Brain pericyte (primary cell): ENCODE measurements around the gene CAMKK1.
"Not testable (repeated sequence)": the region's sequence is repeated elsewhere in the genome, so short reads cannot be mapped to it uniquely, and the experiment has no call there.

Experiments used
- DNase-seq: peaks from one replicate; pipeline ENCODE4 v3.0.0-alpha.2; 2012; ENCODE audit warnings: low read depth, low spot score

Gene CAMKK1

DNA sequence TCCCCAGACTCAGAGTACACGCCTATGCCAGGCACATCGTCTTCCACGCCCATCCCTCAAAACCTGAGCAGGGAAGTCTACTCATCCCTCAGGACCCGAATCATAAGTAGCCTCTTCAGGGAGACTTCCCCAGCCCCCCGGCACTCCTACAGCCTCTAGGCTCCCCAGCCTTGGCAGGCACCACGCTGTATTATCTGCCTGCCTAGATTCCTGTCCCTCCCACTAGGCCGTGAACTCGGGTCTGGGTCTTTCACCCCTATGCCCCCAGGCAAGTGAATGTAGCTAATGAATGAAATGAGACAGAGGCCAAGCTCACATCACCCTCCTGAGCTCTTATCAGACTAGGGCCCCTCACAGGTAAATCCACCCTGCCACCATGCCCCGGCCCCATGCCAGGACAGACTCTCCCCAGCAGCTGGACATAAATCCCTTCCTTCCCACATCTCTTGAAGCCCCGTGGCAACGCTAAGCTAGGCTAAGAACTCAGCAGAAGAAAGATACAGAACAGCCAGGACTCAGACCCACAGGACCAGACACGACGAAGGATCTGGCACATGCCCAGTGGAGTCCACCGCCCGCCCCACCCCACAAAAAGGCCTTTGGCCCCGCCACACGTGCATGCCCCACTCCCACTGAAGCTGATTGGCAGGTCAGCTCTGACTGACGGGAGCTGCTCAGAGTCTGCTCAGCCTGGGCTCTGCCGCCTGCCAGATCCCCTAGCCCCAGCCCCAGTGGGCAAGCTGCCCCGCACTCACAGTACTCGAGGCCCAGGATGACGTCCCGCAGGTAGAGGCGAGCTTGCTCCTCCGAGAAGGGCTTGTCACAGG is 13.0 kb downstream of the CAMKK1 start:
- no peak for DNase-seq

DNA sequence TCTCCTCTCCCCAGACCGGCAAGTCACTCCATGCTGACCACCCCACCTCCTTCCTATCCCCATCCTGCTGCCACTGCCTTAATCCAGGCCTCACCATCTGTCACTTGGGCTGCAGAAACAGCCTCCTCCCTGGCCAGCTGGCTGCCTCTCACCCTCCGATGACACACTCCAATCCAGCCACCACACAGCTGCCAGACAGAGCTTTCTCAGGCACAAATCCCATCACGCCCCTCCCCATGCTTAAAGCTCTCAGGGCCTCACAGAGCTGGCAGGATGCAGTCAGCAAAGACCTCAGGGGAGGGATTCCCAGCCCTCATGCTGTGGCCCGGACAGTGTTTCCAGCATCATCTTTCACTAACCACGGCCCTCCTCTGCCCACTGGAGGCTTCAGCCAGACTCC is 13.7 kb downstream of the CAMKK1 start:
- DNase-seq = peak; percentile 71

DNA sequence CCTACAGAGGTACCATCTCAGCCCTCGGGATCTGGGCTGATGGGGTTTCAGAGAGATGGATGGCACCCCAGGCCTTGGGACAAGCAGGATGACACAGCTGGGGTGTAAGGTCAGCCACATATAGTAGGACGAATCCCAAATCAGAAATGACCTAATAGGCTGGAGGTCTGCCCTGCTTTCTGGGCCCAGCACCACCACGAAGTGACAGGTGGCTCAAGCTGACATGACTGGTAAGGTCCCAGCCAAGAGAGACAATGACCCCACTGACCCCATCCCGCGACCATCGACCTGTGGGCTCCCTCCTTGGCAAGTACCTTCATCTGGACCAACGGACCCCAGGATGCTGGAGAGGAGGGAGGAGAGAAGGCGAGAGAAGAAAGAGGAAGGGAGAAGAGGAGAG is 15.6 kb downstream of the CAMKK1 start:
- no peak for DNase-seq

DNA sequence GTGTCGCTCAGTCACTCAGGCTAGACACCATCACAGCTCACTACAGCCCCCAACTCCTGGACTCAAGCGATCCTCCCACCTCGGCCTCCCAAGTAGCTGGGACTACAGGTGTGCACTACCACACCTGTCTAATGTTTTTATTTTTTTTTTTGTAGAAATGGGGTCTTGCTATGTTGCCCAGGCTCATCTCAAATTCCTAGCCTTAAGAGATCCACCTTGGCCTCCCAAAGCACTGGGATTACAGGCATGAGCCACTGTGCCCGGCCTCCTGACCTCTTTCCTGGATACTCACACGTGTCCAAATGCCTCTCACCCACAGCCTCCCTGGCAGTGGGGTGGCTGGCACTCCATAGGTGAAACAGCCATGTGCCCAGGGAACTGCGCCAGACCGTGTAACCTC is 17.5 kb downstream of the CAMKK1 start:
- no peak for DNase-seq

DNA sequence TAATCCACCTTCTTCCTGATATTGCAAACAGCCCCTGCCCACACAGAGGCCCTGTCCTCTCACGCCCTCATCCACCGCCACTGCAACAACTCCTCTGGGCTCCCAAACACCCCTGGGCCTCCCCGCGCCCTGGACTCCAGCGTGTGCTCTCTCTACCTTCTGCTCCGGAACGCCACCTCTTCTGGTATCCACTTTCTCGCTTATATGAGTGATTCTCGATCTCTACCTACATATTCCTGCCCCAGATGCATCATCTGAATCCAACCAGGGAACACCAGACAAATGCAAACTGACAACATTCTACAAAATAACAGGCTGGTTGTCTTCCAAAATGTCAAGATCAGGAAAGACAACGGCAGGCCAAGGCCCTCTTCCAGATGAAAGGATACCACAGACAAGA is 19.0 kb downstream of the CAMKK1 start:
- no peak for DNase-seq

DNA sequence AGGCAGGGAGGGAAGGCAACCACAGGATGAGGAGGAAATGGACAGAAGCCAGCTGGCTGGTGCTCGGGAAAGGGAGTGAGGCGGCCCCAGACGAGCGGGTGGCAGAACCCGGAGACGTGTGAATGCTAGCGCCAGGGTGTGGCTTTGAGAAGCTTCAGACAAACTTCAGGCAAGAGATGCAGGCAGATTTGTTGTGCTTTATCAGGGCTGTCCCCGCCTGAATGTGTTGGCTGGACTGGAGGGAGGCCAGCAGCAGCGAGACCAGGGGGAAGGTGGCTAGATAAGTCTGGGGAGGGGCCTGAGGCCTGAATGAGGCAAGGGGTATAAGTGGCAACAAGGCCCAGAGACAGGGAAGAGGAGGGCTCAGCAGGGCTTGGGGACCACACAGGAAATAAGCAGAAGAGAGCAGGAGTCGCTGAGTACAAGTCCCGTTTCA is 22.0 kb downstream of the CAMKK1 start:
- no peak for DNase-seq

DNA sequence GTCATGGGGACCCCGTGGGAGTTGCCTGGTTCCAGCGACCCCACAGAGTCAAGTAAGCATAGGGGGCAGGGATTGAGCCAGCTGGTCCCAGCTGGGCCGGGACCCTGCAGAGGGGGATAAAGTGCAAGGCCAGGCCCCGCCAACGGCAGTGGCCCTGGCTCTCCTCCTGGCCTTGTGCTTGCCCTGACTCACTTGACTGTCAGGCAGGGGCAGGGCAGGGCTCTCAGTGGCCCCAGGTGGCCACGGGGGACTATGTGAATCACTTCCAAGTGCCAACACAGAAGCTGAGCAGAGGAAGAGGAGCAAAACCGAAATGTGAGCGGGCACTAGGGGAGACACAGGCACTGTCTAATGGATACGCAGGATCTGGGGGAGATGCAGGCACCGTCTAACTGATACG is 25.2 kb downstream of the CAMKK1 start:
- DNase-seq = no peak

DNA sequence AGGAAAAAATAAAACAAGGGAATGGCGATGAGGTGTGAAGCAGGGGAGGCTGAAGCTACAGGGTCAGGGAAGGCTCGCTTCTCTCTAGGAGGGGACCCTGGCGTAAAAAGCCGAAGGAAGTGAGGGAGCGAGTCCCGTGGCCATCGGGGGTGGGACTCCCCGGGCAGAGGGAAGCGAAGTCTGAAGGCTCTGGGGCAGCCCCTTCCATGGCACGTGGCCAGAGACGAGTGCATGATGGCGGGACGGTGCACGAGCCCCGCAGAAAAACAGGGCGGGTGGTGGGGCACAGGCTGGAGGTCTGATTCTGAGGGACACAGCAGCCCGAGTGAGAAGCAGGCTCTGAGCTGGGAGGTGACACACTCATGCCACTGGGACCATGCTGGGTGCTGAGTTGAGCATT is 25.7 kb downstream of the CAMKK1 start:
- no peak for DNase-seq

DNA sequence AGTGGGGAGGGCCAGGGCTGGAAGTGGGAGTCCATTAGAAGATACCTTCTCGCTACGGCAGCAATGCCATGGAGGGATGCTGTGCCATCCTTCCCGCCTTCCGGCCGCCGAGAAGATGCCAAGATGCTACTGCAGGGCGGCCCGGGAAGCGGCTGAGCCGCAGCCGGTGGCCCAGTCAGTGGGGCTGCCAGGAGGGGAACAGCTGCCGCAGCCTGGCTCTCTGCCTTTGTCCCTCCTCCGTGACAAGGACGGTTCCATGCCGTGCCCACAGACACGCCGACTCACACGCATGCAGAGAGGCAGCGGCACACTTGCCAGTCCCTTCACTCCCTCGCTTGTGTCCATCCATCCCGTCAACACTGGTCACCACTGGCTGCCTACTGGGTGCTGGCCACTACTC is 26.6 kb downstream of the CAMKK1 start:
- no peak for DNase-seq

DNA sequence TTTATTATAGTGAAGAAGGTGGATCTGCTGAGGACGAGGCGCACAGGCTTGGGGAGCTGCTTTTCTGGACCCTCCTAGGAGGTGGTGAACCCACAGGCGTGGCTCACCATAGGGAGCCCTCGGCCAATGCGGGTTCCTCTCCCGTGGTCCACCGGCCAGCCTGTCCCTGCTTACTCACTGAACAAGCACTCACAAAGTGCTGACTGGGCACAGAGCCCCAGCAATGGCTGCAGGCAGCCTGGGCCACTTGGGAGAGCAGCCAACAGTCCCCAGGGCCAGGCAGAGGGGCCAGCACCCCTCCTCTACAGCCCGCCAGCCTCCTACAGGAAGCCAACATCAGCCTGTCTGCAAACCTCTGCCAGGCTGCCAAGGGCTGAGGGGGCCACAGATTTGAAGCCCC is 27.7 kb downstream of the CAMKK1 start:
- DNase-seq = no peak

DNA sequence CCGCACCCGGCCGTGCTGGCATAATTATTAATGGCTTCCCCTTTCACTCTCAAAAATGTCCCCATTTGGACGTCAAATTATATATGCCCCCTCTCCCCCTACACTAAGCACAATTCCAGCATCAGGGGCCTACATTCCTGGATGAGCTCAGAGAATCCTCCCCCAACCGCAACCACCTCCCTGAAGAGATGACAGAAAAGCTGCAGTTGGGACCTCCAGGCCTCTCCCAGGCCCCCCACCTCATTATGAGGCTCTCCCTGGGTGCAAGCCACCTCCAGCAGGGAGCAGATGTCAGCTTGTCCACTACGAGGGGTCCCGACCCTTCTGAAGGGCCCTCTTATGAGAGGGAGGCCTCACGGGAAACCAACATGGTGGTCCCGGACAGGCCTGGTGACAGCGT is 28.3 kb downstream of the CAMKK1 start:
- DNase-seq = no peak

DNA sequence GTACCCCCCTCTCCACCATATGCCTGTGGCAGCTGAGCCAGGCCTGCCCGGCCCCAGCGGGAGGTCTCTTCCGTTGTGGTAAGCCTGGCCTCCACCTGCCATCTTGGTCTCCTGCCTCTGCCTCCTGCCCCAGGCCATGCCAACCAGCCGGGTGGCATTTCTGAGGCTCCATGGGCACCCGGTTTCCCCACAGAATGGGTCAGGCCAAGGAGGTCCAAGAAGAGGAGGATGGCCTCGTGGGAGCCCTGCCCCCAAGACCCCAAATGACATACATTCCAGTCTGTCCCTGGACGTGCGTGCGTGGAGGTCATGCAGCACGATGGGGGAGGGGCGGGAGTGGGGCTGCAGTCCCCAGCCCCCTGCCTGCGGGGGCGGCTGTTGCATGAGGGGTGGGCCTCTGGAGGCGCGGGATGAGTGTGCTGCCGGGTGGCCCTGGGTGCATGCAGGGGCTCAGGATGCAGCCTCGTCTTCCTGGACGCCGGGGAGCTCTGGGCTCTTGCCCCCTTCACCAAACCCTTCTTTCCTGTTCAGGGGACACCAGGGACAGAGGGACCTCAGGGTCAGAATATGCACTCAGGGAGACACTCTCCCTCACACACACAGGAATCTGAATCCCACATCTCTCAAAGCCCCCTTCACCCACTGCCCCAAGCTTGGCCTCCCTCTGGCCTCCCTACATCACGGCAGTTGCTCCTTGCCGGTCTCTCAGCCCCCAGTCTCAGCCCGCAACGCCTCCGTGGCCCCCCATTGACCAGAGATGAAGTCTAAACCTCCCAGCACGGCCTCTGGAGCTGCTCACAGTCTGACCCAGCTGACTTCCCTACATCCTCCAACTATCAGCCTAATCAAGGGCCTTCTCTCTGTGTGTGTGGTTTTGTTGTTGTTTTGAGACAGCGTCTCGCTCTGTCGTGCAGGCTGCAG is 30.8 kb downstream of the CAMKK1 start:
- DNase-seq = no peak

DNA sequence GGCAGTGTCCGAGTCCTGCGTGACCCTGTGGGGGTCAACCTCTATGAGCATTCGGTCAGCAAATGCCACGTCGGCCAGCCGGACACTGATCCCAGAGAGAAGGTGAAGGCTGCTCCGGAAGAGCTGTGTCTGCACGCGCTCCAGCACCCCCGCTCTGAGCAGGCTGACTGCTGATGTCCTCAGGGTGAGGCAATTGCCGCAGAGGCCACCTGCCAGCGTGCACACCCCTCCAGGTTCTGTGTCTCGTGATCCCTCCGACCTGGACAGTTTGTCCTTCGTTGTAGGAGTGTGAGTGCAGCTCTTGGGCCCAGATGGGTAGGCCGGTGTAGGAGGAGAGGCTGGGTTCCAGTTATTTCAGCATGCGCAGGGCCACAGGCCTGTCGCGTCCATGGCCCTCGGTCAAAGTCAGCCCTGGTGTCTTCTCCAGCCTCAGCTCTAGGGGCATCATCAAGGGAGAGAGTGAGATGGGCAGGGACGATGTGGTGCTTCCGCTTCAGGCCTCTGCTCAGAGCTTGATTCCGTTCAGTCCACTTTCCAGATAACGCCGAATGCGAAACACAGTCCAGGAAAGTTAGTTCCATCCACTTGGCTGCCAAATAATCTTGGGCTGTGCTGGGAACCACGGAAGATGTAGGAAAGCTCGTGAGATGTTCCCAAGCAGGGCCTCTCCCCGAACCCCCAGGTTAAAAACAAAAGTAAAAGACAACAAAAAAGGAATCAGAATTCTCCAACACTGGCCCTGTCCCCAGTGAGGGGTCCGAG is 31.7 kb downstream of the CAMKK1 start:
- no peak for DNase-seq

DNA sequence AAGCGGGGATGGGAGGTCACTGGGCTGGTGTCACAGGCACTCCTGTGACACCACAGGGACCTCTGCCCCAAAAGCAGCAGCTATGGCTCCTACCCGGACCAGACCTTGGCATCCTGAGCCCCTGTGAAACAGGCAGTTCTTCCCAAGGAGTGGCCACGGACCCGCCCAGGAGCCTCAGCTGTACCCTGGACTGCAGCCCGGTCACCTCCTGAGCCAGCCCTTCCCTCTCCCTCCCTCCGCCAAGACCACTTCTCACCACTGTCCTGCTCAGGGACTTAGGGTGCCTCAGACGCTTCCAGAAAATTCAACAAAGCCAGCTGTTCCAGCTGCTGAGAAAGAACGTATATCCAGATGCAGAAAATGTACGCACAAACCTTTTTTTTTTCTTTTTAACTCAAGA is 32.9 kb downstream of the CAMKK1 start:
- DNase-seq = no peak

DNA sequence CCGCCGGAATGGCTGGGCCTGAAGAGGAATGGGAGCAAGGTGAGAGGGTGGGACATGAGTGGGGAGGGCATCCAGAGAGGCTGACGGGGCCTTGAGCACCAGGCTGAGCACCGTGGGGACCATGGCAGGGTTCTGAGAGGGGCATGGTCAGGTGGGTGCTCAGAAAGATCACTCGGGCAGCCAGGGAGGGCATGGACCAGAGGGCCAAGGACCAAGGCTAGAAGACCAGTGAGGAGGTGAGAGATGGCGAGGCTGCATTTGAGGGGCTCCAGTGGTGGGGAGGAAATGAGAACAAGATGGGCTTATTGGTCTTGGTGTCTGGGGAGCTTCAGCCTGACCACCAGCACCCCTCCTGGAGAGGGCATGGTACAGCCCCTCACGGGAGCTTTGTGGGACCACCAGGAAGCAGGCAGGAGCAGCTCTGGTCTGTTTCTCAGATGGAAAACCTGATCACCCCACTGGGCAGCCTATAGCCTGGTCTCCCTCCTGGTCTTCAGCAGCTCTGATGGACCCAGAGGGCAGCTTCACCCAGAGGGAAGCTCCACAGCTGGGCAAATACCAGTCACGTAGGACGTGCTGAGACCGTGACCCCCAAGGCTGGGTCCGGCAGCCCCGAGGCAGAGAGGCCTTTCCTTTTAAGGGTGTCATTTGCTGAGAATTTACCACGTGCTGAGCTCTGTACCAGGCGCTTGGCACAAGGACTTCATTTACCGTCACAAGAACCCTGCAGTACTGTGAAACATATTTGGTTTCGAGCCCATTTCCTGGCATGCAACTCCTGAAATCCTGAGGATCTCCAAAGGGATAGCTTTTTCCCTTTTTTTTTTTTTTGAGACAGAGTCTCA is 35.4 kb downstream of the CAMKK1 start:
- DNase-seq = no peak

DNA sequence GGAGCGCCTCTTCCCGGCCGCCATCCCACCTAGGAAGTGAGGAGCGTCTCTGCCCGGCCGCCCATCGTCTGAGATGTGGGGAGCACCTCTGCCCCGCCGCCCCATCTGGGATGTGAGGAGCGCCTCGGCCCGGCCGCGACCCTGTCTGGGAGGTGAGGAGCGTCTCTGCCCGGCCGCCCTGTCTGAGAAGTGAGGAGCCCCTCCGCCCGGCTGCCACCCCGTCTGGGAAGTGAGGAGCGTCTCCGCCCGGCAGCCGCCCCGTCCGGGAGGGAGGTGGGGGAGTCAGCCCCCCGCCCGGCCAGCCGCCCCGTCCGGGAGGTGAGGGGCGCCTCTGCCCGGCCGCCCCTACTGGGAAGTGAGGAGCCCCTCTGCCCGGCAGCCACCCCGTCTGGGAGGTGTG is 38.6 kb downstream of the CAMKK1 start:
- not testable (repeated sequence) for DNase-seq

DNA sequence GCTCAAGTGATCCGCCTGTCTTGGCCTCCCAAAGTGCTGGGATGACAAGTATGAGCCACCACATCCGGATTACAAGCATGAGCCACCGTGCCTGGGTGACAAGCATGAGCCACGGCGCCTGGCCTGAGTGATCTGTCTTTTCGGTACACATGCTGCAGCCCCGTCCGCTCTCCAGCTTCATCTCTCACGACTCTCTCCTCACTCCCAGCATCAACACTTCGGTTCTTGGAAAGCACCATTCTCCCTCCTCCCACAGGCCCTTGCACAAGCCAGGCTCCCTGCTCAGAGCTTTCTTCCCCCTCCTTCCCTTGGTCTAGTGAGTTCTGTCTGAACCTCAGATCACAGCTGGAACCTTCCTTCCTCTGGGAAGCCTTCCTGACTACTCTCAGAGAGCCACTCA is 40.3 kb downstream of the CAMKK1 start:
- DNase-seq = no peak

DNA sequence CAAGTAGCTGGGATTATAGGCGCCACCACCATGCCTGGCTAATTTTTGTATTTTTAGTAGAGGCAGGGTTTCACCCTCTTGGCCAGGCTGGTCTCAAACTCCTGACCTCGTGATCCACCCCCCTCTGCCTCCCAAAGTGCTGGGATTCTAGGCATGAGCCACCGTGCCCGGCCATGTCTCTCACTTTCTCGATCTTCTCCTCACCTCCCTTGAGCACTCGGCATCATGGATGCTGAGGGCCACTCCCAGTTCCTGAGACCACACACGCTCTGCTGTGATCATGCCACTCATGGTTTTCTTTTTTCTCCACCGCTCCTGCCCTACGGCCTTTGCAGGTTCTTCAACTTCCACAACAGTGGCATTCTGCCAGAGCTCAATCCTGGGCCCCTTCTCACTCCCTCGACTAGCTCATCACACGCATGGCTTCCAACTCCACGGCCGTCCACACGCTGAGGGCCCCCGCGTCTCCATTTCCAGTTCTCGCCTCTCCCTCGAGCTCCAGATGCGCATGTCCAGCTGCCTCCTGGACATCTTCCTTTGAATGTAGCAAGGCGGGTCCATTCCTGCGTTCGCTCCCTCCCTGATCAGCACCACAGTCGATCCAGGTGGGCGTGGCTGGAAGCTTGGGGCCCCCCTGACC is 41.3 kb downstream of the CAMKK1 start:
- DNase-seq = no peak

DNA sequence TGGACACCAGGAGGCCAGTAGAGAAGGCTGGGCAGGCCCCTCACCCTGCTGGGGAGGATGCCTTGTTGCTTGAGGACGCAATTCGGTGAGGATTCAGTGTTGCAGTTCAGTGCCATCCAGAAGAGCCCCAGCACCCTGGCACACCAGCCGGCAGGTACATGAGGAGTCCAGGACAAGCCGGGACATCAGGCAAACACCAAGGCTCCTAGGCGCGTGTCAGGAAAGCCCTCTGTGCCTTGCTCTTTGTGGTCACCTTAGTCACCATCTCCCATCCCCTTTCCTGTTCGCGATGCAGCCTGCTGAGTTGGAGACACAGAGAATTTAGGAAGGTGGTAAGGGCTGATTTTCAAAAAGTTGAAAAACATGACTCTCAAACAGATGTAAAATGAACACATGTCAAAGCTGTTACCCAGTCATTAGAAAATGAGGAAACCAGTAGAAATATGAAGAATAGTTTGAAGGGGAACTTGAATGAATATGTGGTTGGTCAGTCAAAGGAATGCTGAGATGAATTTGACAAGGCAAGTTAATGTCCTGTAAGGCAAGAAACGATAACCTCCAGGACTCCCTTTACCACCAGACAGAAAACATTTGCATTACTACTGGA is 44.5 kb downstream of the CAMKK1 start:
- DNase-seq = no peak

DNA sequence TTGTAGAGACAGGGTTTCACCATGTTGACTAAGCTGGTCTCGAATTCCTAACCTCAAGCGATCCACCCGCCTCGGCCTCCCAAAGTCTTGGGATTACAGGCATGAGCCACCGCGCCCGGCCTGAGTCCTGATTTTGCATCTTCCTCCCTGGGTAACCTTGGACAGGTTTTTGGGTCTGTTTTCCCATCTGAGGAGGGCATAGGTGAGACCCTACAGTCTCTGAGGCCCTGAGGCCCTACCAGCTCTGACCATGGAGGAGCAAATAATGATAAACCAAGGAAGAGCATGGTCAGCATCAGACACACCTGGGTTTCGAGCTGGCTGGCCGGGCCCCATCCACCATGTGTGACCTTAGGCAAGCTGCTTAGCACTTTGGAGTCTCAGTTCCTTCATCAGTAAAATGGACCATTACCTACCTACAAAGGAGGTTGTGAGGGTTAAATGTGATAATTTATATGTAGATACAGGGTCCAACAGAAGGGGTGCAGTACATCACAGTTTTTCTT is 45.6 kb downstream of the CAMKK1 start:
- DNase-seq = no peak
